ENCODE results near the gene HERC3.

DNA sequence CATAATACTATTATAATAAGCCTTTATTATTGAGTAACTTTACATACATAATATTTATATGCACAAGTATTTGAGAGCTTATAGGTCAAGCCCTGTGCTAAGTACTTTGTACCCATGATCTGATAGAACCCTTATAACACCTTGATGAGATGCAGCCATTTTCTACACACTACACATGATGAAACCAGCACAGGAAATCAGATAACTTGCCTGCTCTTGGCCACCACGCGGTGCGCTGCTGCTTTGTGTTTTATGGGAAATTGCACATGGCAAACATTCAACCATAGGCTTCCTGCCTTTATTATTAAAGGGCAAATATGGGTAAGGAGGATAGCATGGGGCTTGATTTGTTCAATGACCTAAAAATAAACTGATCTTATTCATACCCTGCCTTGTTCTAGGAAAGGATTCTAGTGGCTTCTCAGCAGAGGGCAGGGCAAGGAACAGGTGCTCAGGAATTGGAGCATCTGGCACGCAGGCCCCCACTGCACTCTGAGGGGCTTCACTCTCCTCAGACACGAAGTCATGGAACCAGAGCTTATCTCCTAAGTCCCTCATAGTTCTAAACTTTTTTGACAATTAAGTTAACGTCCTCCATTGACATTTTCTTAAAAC is 137.0 kb downstream of the HERC3 start:
- TF ChIP-seq CTCF (IDR thresholded peaks at IDR 0.05) (no peak), EZH2 (IDR thresholded peaks at IDR 0.05; ENCODE audit: borderline replicate concordance, insufficient read depth, low read depth, low read length, poor library complexity, severe bottlenecking) (no peak)
